Prostate gland (tissue), 2 donors: ENCODE results near the gene SLC25A26. TPM values are rescaled to one million over a fixed set of nuclear protein-coding genes. Genes with fewer than 3 reads are reported as not detected.
"Not testable (repeated sequence)": the region's sequence is repeated elsewhere in the genome, so short reads cannot be mapped to it uniquely, and the experiment has no call there.

ENCODE experiments used
- DNase-seq: peaks from one replicate; pipeline ENCODE4 v3.0.0-alpha.2; 2019; ENCODE audit warnings: low spot score
- H3K27ac ChIP-seq, 2 donors: fragments of 200-600 bp; sonication (generic); 2 replicates each; pipeline ENCODE4 v1.5.1; 2017 to 2019
- H3K27me3 ChIP-seq: fragments of 200-600 bp; sonication (generic); replicated peaks from 2 replicates; pipeline ENCODE4 v1.5.1; 2019; ENCODE audit not compliant: insufficient read depth
- H3K36me3 ChIP-seq, 2 donors: fragments of 200-600 bp; sonication (generic); 1 replicate in 1 of 2; 2 replicates in 1 of 2; pipeline versions ENCODE4 v1.5.1 to v1.8.1; 2017 to 2019
- H3K4me1 ChIP-seq: fragments of 200-600 bp; sonication (generic); replicated peaks from 2 replicates; pipeline ENCODE4 v1.5.1; 2019
- H3K4me3 ChIP-seq, 2 donors: fragments of 200-600 bp; sonication (generic); 2 replicates each; pipeline ENCODE4 v1.5.1; 2017 to 2019
- H3K9me3 ChIP-seq: fragments of 200-600 bp; sonication (generic); 2 replicates; pipeline ENCODE4 v1.5.1; 2017
- POLR2A ChIP-seq: fragments of 450-650 bp; IDR thresholded peaks from one replicate; pipeline ENCODE4 v1.6.1; 2016; ENCODE audit warnings: antibody characterized with exemption, mild to moderate bottlenecking
- POLR2AphosphoS5 ChIP-seq: sonication (generic); formaldehyde crosslinking; IDR thresholded peaks from one replicate; pipeline ENCODE4 v1.6.1; 2017; ENCODE audit warnings: antibody characterized with exemption
- WGBS: methylation state at CpG from one replicate; pipeline ENCODE4 v1.1.5; 2018; 5-methylcytosine and 5-hydroxymethylcytosine counted together
- intact Hi-C: fragments of 100-400 bp; cut with DNase I; formaldehyde crosslinking; loops from one replicate; pipeline ENCODE4 v1.14.2; 2022
- total RNA-seq, 2 donors: library from RNA; depleted of rRNA; stranded (reverse); fragments of >200 nt; gene quantifications; one replicate each; pipeline ENCODE4 v1.1.0, GENCODE V29; 2016
- TF ChIP-seq, protein P1 (sequence below), 4 experiments: fragments of 200-600 bp in 2 of 4; fragments of 450-650 bp in 2 of 4; sonication (generic) in 2 of 4; IDR thresholded peaks; 1 replicate in 3 of 4; 2 replicates in 1 of 4; pipeline ENCODE4 v1.5.1; 2016 to 2019; ENCODE audit warnings: antibody characterized with exemption in 4 of 4, mild to moderate bottlenecking in 2 of 4, moderate library complexity in 2 of 4

The SLC25A26 gene
- total RNA-seq, 2 donors from 2014 or later, result 24.4 to 32.3 TPM

DNA sequence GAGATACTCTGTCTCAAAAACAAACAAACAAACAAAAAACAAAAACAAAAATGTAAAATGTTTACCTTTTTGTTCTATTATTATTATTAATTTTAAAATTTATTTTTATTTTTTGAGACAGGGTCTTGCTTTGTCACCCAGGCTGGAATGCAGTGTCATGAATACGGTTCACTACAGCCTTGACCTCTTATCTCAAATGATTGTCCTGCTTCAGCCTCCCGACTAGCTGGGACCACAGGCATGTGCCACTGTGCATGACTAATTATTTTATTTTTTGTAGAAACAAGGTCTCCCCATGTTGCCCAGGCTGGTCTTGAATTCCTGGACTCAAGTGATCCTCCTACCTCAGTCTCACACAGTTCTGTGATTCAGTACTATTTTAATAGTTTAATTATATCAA is 5.7 kb upstream of the SLC25A26 start:
- no peaks in the 10 kb centered on the region for H3K36me3 ChIP-seq
- no peak overlapping the region for H3K4me3 ChIP-seq
- H3K9me3 ChIP-seq, result no peaks in the 10 kb centered on the region
- no peak for DNase-seq
- no peak overlapping the region for H3K27ac ChIP-seq
- no peaks in the 10 kb centered on the region for H3K4me1 ChIP-seq
- H3K27me3 ChIP-seq, result no peaks in the 10 kb centered on the region
- WGBS, result 77% methylated on average over 2 of the region's 2 CpGs
- intact Hi-C loops, result no loop called here
- TF ChIP-seq POLR2A (no peak), POLR2AphosphoS5 (no peak)
- TF ChIP-seq, protein P1, sequence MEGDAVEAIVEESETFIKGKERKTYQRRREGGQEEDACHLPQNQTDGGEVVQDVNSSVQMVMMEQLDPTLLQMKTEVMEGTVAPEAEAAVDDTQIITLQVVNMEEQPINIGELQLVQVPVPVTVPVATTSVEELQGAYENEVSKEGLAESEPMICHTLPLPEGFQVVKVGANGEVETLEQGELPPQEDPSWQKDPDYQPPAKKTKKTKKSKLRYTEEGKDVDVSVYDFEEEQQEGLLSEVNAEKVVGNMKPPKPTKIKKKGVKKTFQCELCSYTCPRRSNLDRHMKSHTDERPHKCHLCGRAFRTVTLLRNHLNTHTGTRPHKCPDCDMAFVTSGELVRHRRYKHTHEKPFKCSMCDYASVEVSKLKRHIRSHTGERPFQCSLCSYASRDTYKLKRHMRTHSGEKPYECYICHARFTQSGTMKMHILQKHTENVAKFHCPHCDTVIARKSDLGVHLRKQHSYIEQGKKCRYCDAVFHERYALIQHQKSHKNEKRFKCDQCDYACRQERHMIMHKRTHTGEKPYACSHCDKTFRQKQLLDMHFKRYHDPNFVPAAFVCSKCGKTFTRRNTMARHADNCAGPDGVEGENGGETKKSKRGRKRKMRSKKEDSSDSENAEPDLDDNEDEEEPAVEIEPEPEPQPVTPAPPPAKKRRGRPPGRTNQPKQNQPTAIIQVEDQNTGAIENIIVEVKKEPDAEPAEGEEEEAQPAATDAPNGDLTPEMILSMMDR (IDR thresholded peaks at IDR 0.05), result no peak

DNA sequence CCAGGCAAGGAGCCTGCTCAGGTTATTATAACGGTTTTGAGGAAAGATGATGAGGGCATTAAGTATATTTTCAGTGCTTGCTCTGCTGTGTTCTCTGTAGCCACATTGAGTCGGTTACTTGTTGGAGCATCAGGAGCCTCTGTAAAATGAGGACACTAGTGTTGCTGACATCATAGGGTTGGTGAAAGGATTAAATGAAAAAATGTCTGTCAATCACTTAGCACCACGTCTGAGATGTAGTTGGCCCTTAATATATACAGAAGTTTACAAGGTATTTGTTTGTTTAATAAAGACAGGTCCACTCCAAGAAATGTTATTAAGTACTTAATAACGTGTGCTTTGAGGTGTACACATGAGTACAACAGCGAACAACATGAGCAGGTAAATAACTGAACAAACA is 735 bp upstream of the SLC25A26 start:
- Histone ChIP-seq H3K27ac (peak overlapping the region; percentile 49 to 66), H3K36me3 (no peaks in the 10 kb centered on the region), H3K27me3 (no peaks in the 10 kb centered on the region), H3K9me3 (no peaks in the 10 kb centered on the region), H3K4me3 (peak overlapping the region; percentile 50 to 63), H3K4me1 (no peaks in the 10 kb centered on the region)
- intact Hi-C loops, result no loop called here
- DNase-seq, result no peak
- TF ChIP-seq POLR2AphosphoS5 (no peak), POLR2A (no peak)
- TF ChIP-seq, protein P1 (IDR thresholded peaks at IDR 0.05), result no peak
- 16% methylated on average over 5 of the region's 5 CpGs for WGBS

DNA sequence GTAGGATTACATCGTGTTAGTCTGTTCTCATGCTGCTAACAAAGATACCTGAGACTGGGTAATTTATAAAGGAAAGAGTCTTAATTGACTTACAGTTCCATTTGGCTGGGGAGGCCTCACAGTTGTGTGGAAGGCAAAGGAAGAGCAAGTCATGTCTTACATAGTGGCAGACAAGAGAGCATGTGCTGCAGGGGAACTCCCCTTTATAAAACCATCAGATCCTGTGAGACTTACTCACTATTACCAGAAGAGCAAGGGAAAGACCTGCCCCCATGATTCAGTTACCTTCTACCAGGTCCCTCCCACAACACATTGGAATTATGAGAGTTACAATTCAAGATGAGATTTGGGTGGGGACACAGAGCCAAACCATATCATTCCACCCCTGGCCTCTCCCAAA is 3.4 kb downstream of the SLC25A26 start:
- Histone ChIP-seq H3K36me3 (no peaks in the 10 kb centered on the region), H3K4me1 (no peaks in the 10 kb centered on the region), H3K9me3 (no peaks in the 10 kb centered on the region), H3K4me3 (no peak overlapping the region), H3K27ac (no peak overlapping the region), H3K27me3 (no peaks in the 10 kb centered on the region)
- intact Hi-C loops, result no loop called here
- whole genome bisulfite sequencing, result 94% methylated on average over 1 of the region's 1 CpG
- no peak for TF ChIP-seq POLR2A
- TF ChIP-seq, protein P1 (IDR thresholded peaks at IDR 0.05), result no peak
- TF ChIP-seq POLR2AphosphoS5, result no peak
- DNase-seq, result no peak

DNA sequence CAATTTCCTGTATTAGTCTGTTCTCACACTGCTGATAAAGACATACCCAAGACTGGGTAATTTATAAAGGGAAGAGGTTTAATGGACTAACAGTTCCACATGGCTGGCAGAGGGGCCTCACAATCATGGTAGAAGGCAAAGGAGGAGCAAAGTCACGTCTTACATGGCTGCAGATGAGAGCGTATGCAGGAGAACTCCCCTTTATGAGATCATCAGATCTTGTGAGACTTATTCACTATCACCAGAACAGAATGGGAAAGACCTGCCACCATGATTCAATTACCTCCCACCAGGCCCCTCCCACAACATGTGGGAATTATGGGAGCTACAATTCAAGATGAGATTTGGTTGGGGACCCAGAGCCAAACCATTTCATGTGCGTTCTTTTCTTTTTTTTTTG is 5.3 kb downstream of the SLC25A26 start:
- H3K36me3 ChIP-seq, DNase-seq, H3K4me1 ChIP-seq, H3K4me3 ChIP-seq, intact Hi-C loops, H3K27ac ChIP-seq, H3K27me3 ChIP-seq, H3K9me3 ChIP-seq: not testable (repeated sequence)
- WGBS, result 98% methylated on average over 3 of the region's 3 CpGs

DNA sequence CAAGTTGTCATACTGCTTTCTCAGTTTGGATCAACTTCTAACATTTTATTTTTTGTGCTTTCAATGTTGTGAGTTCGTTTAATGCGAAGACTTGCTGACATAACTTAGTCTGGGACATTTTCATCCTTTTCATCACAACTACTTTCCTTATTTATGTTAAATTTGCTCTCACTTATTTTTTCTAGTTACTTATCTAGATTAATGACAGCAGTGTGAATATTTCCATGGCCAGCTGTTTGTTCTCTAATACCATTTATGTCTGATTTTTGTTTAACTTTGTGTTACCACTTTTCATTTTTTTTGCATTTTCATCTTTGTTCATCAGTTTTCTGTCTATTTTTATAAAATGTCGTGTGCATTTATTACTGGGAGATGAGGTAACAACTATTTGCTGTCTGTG is 6.2 kb downstream of the SLC25A26 start:
- Histone ChIP-seq H3K4me1 (no peaks in the 10 kb centered on the region), H3K36me3 (no peaks in the 10 kb centered on the region), H3K27ac (no peak overlapping the region), H3K9me3 (no peaks in the 10 kb centered on the region), H3K4me3 (no peak overlapping the region), H3K27me3 (no peaks in the 10 kb centered on the region)
- WGBS, result 61% methylated on average over 3 of the region's 3 CpGs
- TF ChIP-seq, protein P1 (IDR thresholded peaks at IDR 0.05), result no peak
- TF ChIP-seq POLR2AphosphoS5, result no peak
- TF ChIP-seq POLR2A, result no peak
- intact Hi-C loops, result no loop called here
- DNase-seq, result no peak
